GM23248 (cell line): Measurements from ENCODE around the gene OR6S1. TPM values are rescaled to one million over a fixed set of nuclear protein-coding genes. Genes with fewer than 3 reads are reported as not detected.

ENCODE experiments used
- DNase-seq: peaks from one replicate; pipeline ENCODE4 v3.0.0-alpha.2; 2015
- H2AFZ ChIP-seq: fragments of 200-600 bp; sonication (generic); 2 replicates; pipeline ENCODE4 v1.6.1; 2016; ENCODE audit warnings: antibody characterized with exemption
- H3F3A ChIP-seq: fragments of 200-600 bp; sonication (generic); 2 replicates; pipeline ENCODE4 v1.6.1; 2016; ENCODE audit warnings: mild to moderate bottlenecking, antibody characterized with exemption, mixed run types; ENCODE audit not compliant: insufficient read depth
- H3K27ac ChIP-seq: fragments of 200-600 bp; sonication (generic); 2 replicates; pipeline ENCODE4 v1.5.1; 2016; ENCODE audit warnings: mild to moderate bottlenecking
- H3K27me3 ChIP-seq: fragments of 200-600 bp; sonication (generic); replicated peaks from 2 replicates; pipeline ENCODE4 v1.6.1; 2016; ENCODE audit warnings: mild to moderate bottlenecking; ENCODE audit not compliant: insufficient read depth
- H3K36me3 ChIP-seq: fragments of 200-600 bp; sonication (generic); 2 replicates; pipeline ENCODE4 v1.6.1; 2016; ENCODE audit warnings: low read depth, mild to moderate bottlenecking
- H3K4me1 ChIP-seq: fragments of 200-600 bp; sonication (generic); 2 replicates; pipeline ENCODE4 v1.6.1; 2016; ENCODE audit warnings: mild to moderate bottlenecking; ENCODE audit not compliant: insufficient read depth
- H3K4me2 ChIP-seq: fragments of 200-600 bp; sonication (generic); one replicate; pipeline ENCODE4 v1.6.1; 2016; ENCODE audit warnings: mild to moderate bottlenecking; ENCODE audit not compliant: unreplicated experiment
- H3K4me3 ChIP-seq: fragments of 200-600 bp; sonication (generic); 2 replicates; pipeline ENCODE4 v1.5.1; 2016; ENCODE audit warnings: mild to moderate bottlenecking
- H3K79me2 ChIP-seq: fragments of 200-600 bp; sonication (generic); 2 replicates; pipeline ENCODE4 v1.6.1; 2016; ENCODE audit warnings: mild to moderate bottlenecking; ENCODE audit not compliant: insufficient read depth
- H3K9ac ChIP-seq: fragments of 200-600 bp; sonication (generic); 2 replicates; pipeline ENCODE4 v1.6.1; 2016; ENCODE audit warnings: mild to moderate bottlenecking
- H3K9me2 ChIP-seq: fragments of 200-600 bp; sonication (generic); 2 replicates; pipeline ENCODE4 v1.6.1; 2016; ENCODE audit warnings: mixed run types, mild to moderate bottlenecking, moderate library complexity; ENCODE audit not compliant: insufficient read depth
- H3K9me3 ChIP-seq: fragments of 200-600 bp; sonication (generic); one replicate; pipeline ENCODE4 v1.6.1; 2017; ENCODE audit warnings: low read depth
- H4K20me1 ChIP-seq: fragments of 200-600 bp; sonication (generic); 2 replicates; pipeline ENCODE4 v1.6.0; 2016; ENCODE audit not compliant: insufficient read depth
- EZH2 ChIP-seq: fragments of 200-600 bp; sonication (generic); IDR thresholded peaks from 2 replicates; pipeline ENCODE4 v1.6.1; 2018; ENCODE audit warnings: antibody characterized with exemption, mild to moderate bottlenecking; ENCODE audit not compliant: insufficient read depth, poor library complexity, severe bottlenecking
- EZH2phosphoT487 ChIP-seq: fragments of 200-600 bp; sonication (generic); IDR thresholded peaks from 2 replicates; pipeline ENCODE4 v1.6.1; 2018; ENCODE audit warnings: antibody characterized with exemption, moderate library complexity, mild to moderate bottlenecking, low read depth; ENCODE audit not compliant: insufficient read depth
- WGBS, 2 experiments: methylation state at CpG; one replicate each; pipeline ENCODE4 v1.1.6; 2015 to 2017; ENCODE audit warnings: low lambda C conversion rate in 2 of 2, low coverage in 1 of 2; ENCODE audit errors: missing lambda C conversion rate in 2 of 2; 5-methylcytosine and 5-hydroxymethylcytosine counted together
- in situ Hi-C: fragments of 300-500 bp; cut with MboI; formaldehyde crosslinking; loops from 2 replicates; pipeline ENCODE4 v1.15.0; 2020
- polyA plus RNA-seq: library from polyadenylated mRNA; unstranded; fragments of >200 nt; fragmentation: Nextera tagmentation; extraction: Ambion mirVana; gene quantifications from 2 replicates; pipeline ENCODE4 v1.2.1, GENCODE V29; 2016
- total RNA-seq: library from RNA; depleted of rRNA; stranded (reverse); fragments of >200 nt; shearing (Covaris generic); gene quantifications from 2 replicates; pipeline ENCODE4 v1.2.3, GENCODE V29; 2014

OR6S1 gene
- total and polyA plus RNA-seq, 2 experiments from 2014 or later, result not detected

GRCh38 chr14:20615996-20616395 lies 25.5 kb downstream of the OR6S1 start:
- TF ChIP-seq EZH2phosphoT487 (no peak), EZH2 (no peak)
- H3K4me2 ChIP-seq, result no peak overlapping the region
- no peak overlapping the region for H3K4me3 ChIP-seq
- DNase-seq, result no peak
- H3K9me2 ChIP-seq, result no peaks in the 10 kb centered on the region
- in situ Hi-C loops, result no loop called here
- no peaks in the 10 kb centered on the region for H3K9me3 ChIP-seq
- no peaks in the 10 kb centered on the region for H3K27me3 ChIP-seq
- 71 to 75% methylated on average over 5 of the region's 5 CpGs for WGBS, 2 experiments
- no peak overlapping the region for H2AFZ ChIP-seq
- H3K79me2 ChIP-seq, result no peaks in the 10 kb centered on the region
- H3K36me3 ChIP-seq, result no peaks in the 10 kb centered on the region
- peaks cover 8% of the 10 kb centered on the region; the same call in 1 of the 2 replicates for H3K4me1 ChIP-seq
- no peak overlapping the region for H3K9ac ChIP-seq
- peaks cover 3% of the 10 kb centered on the region; the same call in 1 of the 2 replicates for H4K20me1 ChIP-seq
- peaks cover 40% of the 10 kb centered on the region for H3F3A ChIP-seq
- no peak overlapping the region for H3K27ac ChIP-seq

- H3K36me3 ChIP-seq, result no peaks in the 10 kb centered on the region
- no peaks in the 10 kb centered on the region for H3K9me2 ChIP-seq
- peaks cover 3% of the 10 kb centered on the region; the same call in 1 of the 2 replicates for H4K20me1 ChIP-seq
- H3K4me2 ChIP-seq, result peak overlapping the region; percentile 84
- no peaks in the 10 kb centered on the region for H3K79me2 ChIP-seq
- 7 to 9% methylated on average over 17 of the region's 17 CpGs for WGBS, 2 experiments
- H2AFZ ChIP-seq, result peak overlapping the region; percentile 95
- H3K9me3 ChIP-seq, result no peaks in the 10 kb centered on the region
- peak; percentile 71 for DNase-seq
- TF ChIP-seq EZH2, result no peak
- TF ChIP-seq EZH2phosphoT487, result no peak
- H3K4me3 ChIP-seq, result peak overlapping the region; percentile 85
- peak overlapping the region; percentile 79 for H3K27ac ChIP-seq
- peaks cover 8% of the 10 kb centered on the region; the same call in 1 of the 2 replicates for H3K4me1 ChIP-seq
- in situ Hi-C loops, result loop anchor here (5.0 kb wide), 1 partner anchor 197 kb away; no protein-coding TSS in a partner anchor
- peak overlapping the region; percentile 81 for H3K9ac ChIP-seq
- H3F3A ChIP-seq, result peaks cover 50% of the 10 kb centered on the region
- H3K27me3 ChIP-seq, result no peaks in the 10 kb centered on the region
Measured at GRCh38 chr14:20614038-20614840, 27.3 kb downstream of the OR6S1 start.

GRCh38 chr14:20613094-20614037 lies 28.1 kb downstream of the OR6S1 start:
- no peaks in the 10 kb centered on the region for H3K27me3 ChIP-seq
- H3K4me3 ChIP-seq, result peak overlapping the region; percentile 85
- H3K9ac ChIP-seq, result peak overlapping the region; percentile 81
- TF ChIP-seq EZH2phosphoT487 (no peak), EZH2 (no peak)
- no peaks in the 10 kb centered on the region for H3K9me2 ChIP-seq
- no peaks in the 10 kb centered on the region for H3K36me3 ChIP-seq
- no peaks in the 10 kb centered on the region for H3K9me3 ChIP-seq
- H3K4me2 ChIP-seq, result peak overlapping the region; percentile 84
- DNase-seq, result peak; percentile 99
- 0 to 1% methylated on average over 34 of the region's 34 CpGs for WGBS, 2 experiments
- in situ Hi-C loops, result loop anchor here (5.0 kb wide), 1 partner anchor 196 kb away; no protein-coding TSS in a partner anchor
- H2AFZ ChIP-seq, result peak overlapping the region; percentile 95
- H4K20me1 ChIP-seq, result peaks cover 3% of the 10 kb centered on the region; the same call in 1 of the 2 replicates
- H3K4me1 ChIP-seq, result peaks cover 8% of the 10 kb centered on the region; the same call in 1 of the 2 replicates
- H3F3A ChIP-seq, result peaks cover 50% of the 10 kb centered on the region
- H3K27ac ChIP-seq, result peak overlapping the region; percentile 79
- no peaks in the 10 kb centered on the region for H3K79me2 ChIP-seq

- no peak for DNase-seq
- peaks cover 8% of the 10 kb centered on the region; the same call in 1 of the 2 replicates for H3K4me1 ChIP-seq
- peaks cover 50% of the 10 kb centered on the region for H3F3A ChIP-seq
- H3K79me2 ChIP-seq, result no peaks in the 10 kb centered on the region
- H3K36me3 ChIP-seq, result no peaks in the 10 kb centered on the region
- H2AFZ ChIP-seq, result no peak overlapping the region
- H4K20me1 ChIP-seq, result peaks cover 3% of the 10 kb centered on the region; the same call in 1 of the 2 replicates
- H3K9me3 ChIP-seq, result no peaks in the 10 kb centered on the region
- H3K4me3 ChIP-seq, result peak overlapping the region; percentile 85; the same call in 1 of the 2 replicates
- H3K9ac ChIP-seq, result no peak overlapping the region
- TF ChIP-seq EZH2 (no peak), EZH2phosphoT487 (no peak)
- no peaks in the 10 kb centered on the region for H3K27me3 ChIP-seq
- in situ Hi-C loops, result loop anchor here (5.0 kb wide), 1 partner anchor 195 kb away; no protein-coding TSS in a partner anchor
- WGBS, 2 experiments, result 31% methylated on average over 5 of the region's 5 CpGs
- H3K9me2 ChIP-seq, result no peaks in the 10 kb centered on the region
- peak overlapping the region; percentile 79 for H3K27ac ChIP-seq
- H3K4me2 ChIP-seq, result peak overlapping the region; percentile 28
Measured at GRCh38 chr14:20612403-20612802, 29.1 kb downstream of the OR6S1 start.
